H9 (cell line): Measurements from ENCODE around the gene PPM1H. TPM values are rescaled to one million over a fixed set of nuclear protein-coding genes. Genes with fewer than 3 reads are reported as not detected.

Experiments used
- DNase-seq: peaks from one replicate; pipeline ENCODE4 v3.0.0-alpha.2; 2017
- H2AFZ ChIP-seq: one replicate; pipeline ENCODE4 v1.6.1; 2013; ENCODE audit warnings: mild to moderate bottlenecking, low read length, control low read depth, moderate library complexity
- H2AK5ac ChIP-seq: 2 replicates; pipeline ENCODE4 v1.6.1; 2013; ENCODE audit warnings: low read length, control low read depth, mixed read lengths; ENCODE audit not compliant: insufficient read length
- H2BK120ac ChIP-seq: one replicate; pipeline ENCODE4 v1.6.1; 2013; ENCODE audit warnings: low read depth, mild to moderate bottlenecking, low read length, control low read depth, inconsistent platforms; ENCODE audit not compliant: poor library complexity, severe bottlenecking
- H2BK12ac ChIP-seq: 2 replicates; pipeline ENCODE4 v1.6.1; 2013; ENCODE audit warnings: low read length, control low read depth, mixed read lengths, low read depth; ENCODE audit not compliant: insufficient read length
- H2BK15ac ChIP-seq: 2 replicates; pipeline ENCODE4 v1.6.1; 2013; ENCODE audit warnings: low read depth, low read length, control low read depth
- H2BK20ac ChIP-seq: one replicate; pipeline ENCODE4 v1.6.1; 2013; ENCODE audit warnings: low read depth, mild to moderate bottlenecking, low read length, control low read depth, inconsistent platforms; ENCODE audit not compliant: poor library complexity, severe bottlenecking
- H2BK5ac ChIP-seq: 2 replicates; pipeline ENCODE4 v1.6.1; 2013; ENCODE audit warnings: low read length, control low read depth, mixed read lengths; ENCODE audit not compliant: insufficient read length
- H3K14ac ChIP-seq: 2 replicates; pipeline ENCODE4 v1.6.1; 2013; ENCODE audit warnings: low read length, control low read depth; ENCODE audit not compliant: insufficient read depth
- H3K18ac ChIP-seq: 2 replicates; pipeline ENCODE4 v1.6.1; 2013; ENCODE audit warnings: low read depth, mild to moderate bottlenecking, mixed read lengths, low read length, control low read depth; ENCODE audit not compliant: insufficient read length
- H3K23ac ChIP-seq: 2 replicates; pipeline ENCODE4 v1.6.1; 2013; ENCODE audit warnings: low read length, control low read depth, mixed read lengths, low read depth; ENCODE audit not compliant: insufficient read length
- H3K23me2 ChIP-seq: 2 replicates; pipeline ENCODE4 v1.6.1; 2013; ENCODE audit warnings: low read depth, mild to moderate bottlenecking, mixed read lengths, low read length, control low read depth; ENCODE audit not compliant: insufficient read length, poor library complexity, severe bottlenecking
- H3K27ac ChIP-seq: 2 replicates; pipeline ENCODE4 v1.5.1; 2013; ENCODE audit warnings: low read length, control low read depth, mixed read lengths, low read depth; ENCODE audit not compliant: insufficient read length
- H3K27me3 ChIP-seq: 2 replicates; pipeline ENCODE4 v1.6.1; 2013; ENCODE audit warnings: low read length, control low read depth, inconsistent platforms; ENCODE audit not compliant: insufficient read depth
- H3K4ac ChIP-seq: 2 replicates; pipeline ENCODE4 v1.6.1; 2013; ENCODE audit warnings: low read depth, mild to moderate bottlenecking, control low read depth, inconsistent platforms, low read length, moderate library complexity
- H3K4me1 ChIP-seq: 2 replicates; pipeline ENCODE4 v1.6.1; 2013; ENCODE audit warnings: low read length, control low read depth, inconsistent platforms; ENCODE audit not compliant: insufficient read depth
- H3K4me2 ChIP-seq: 2 replicates; pipeline ENCODE4 v1.6.1; 2013; ENCODE audit warnings: low read length, control low read depth, mixed read lengths; ENCODE audit not compliant: insufficient read length, insufficient read depth
- H3K56ac ChIP-seq: 2 replicates; pipeline ENCODE4 v1.6.1; 2013; ENCODE audit warnings: low read depth, mild to moderate bottlenecking, mixed read lengths, low read length, control low read depth; ENCODE audit not compliant: insufficient read length
- H3K79me1 ChIP-seq: 2 replicates; pipeline ENCODE4 v1.6.1; 2013; ENCODE audit warnings: low read depth, mild to moderate bottlenecking, moderate library complexity, low read length, control low read depth, inconsistent platforms; ENCODE audit not compliant: insufficient read depth, poor library complexity, severe bottlenecking
- H3K79me2 ChIP-seq: 2 replicates; pipeline ENCODE4 v1.6.1; 2013; ENCODE audit warnings: low read length, control low read depth, inconsistent platforms; ENCODE audit not compliant: insufficient read depth
- H3K9ac ChIP-seq: 2 replicates; pipeline ENCODE4 v1.6.1; 2013; ENCODE audit warnings: low read length, control low read depth, mixed read lengths; ENCODE audit not compliant: insufficient read length; ENCODE audit errors: extremely low read depth
- H3K9me3 ChIP-seq: one replicate; pipeline ENCODE4 v1.6.1; 2013; ENCODE audit warnings: low read depth, low read length, inconsistent platforms; ENCODE audit not compliant: control insufficient read depth
- H3T11ph ChIP-seq: one replicate; pipeline ENCODE4 v1.6.1; 2013; ENCODE audit warnings: mild to moderate bottlenecking, low read length, control low read depth, inconsistent platforms
- H4K20me1 ChIP-seq: one replicate; pipeline ENCODE4 v1.6.1; 2013; ENCODE audit not compliant: control insufficient read depth, insufficient read length, insufficient read depth
- H4K5ac ChIP-seq: 2 replicates; pipeline ENCODE4 v1.6.1; 2013; ENCODE audit warnings: low read depth, mild to moderate bottlenecking, mixed read lengths, low read length, control low read depth; ENCODE audit not compliant: insufficient read length
- H4K8ac ChIP-seq: replicated peaks from 2 replicates; pipeline ENCODE4 v1.6.1; 2013; ENCODE audit warnings: low read length, control low read depth, mixed read lengths, low read depth; ENCODE audit not compliant: insufficient read length
- H4K91ac ChIP-seq: 2 replicates; pipeline ENCODE4 v1.6.1; 2013; ENCODE audit warnings: low read depth, mild to moderate bottlenecking, moderate library complexity, mixed read lengths, low read length, control low read depth; ENCODE audit not compliant: insufficient read length
- H3K27ac Mint-ChIP-seq, 3 experiments: 2 replicates in 2 of 3; 3 replicates in 1 of 3; pipeline ENCODE4 v1.8.0; 2020 to 2021; ENCODE audit warnings: mixed read lengths in 3 of 3, mild to moderate bottlenecking in 1 of 3, moderate library complexity in 1 of 3
- H3K27me3 Mint-ChIP-seq: 2 replicates; pipeline ENCODE4 v1.8.0; 2021; ENCODE audit warnings: low read depth, mild to moderate bottlenecking, moderate library complexity, mixed read lengths
- H3K36me3 Mint-ChIP-seq, 3 experiments: 2 replicates in 2 of 3; 3 replicates in 1 of 3; pipeline ENCODE4 v1.8.0; 2020 to 2021; ENCODE audit warnings: low read depth in 3 of 3, mixed read lengths in 3 of 3; ENCODE audit not compliant: insufficient read depth in 1 of 3
- H3K4me1 Mint-ChIP-seq, 2 experiments: 2 replicates each; pipeline ENCODE4 v1.8.0; 2020; ENCODE audit warnings: mixed read lengths in 2 of 2
- H3K4me3 Mint-ChIP-seq, 2 experiments: 2 replicates in 1 of 2; 3 replicates in 1 of 2; pipeline ENCODE4 v1.8.0; 2020 to 2021; ENCODE audit warnings: mild to moderate bottlenecking in 2 of 2, mixed read lengths in 2 of 2, moderate library complexity in 1 of 2
- H3K9me3 Mint-ChIP-seq, 2 experiments: 2 replicates in 1 of 2; 3 replicates in 1 of 2; pipeline ENCODE4 v1.8.0; 2020; ENCODE audit warnings: mild to moderate bottlenecking in 2 of 2, mixed read lengths in 2 of 2, moderate library complexity in 1 of 2
- WGBS: extraction: QIAGEN DNeasy Blood & Tissue Kit; methylation state at CpG from one replicate; pipeline ENCODE4 v1.1.7; 2013; ENCODE audit warnings: missing lambda C conversion rate, low lambda C conversion rate, mixed read lengths; ENCODE audit not compliant: insufficient read length; ENCODE audit errors: extremely low coverage; 5-methylcytosine and 5-hydroxymethylcytosine counted together
- total RNA-seq: library from RNA; stranded (reverse); gene quantifications from 2 replicates; pipeline ENCODE4 v1.2.1, GENCODE V29; 2021
- TF ChIP-seq, protein P1 (sequence below): fragments of 200-600 bp; sonication (generic); conservative IDR thresholded peaks from 3 replicates; pipeline ENCODE4 v1.8.0; 2021; ENCODE audit warnings: antibody characterized with exemption, mild to moderate bottlenecking

PPM1H gene
- total RNA-seq, 1 experiment from 2014 or later, result 22.1 TPM

DNA sequence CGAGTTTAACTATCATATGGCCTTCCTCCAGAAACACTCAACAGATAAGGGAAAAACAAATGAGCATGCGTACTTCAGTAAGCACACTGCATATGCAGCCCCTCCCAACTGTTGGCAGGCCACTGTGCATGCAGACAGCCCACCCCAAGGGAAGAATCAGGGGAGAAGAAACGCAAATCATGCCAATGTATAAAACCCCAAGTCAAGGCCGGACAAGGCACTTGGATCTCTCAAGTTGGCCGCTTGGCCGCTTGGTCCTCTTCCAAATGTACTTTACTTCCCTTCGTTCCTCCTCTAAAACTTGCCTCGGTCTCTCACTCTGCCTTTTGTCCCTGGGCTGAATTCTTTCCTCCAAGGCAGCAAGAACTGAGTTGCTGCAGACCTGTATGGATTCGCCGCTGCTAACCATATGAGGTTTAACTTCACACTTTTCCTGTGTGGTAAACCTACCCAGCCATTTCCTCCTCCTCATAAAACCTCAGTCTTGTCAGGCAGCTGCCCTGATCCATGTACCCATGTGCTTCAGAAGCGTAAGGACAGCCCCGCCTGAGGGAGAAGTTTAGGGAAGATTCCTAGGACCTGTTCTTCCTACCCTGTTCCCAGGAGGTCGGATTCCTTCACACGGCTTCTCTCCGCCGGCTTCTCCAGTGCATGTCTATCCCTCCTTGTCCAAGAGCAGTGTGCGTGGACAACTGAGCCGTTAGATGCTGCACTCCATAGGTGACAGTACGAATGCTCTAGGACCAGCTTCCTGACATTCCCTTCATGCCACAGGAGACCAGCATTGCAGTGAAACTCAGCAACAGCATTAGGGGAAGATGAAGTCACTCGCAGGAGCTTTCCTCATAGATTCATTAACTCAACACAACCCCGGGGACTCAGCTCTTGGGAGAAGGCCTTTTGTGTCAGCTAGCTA lies 280.4 kb downstream of the PPM1H start:
- no CpG with 5 or more reads among the region's 21 CpGs for WGBS
- peak overlapping the region; percentile 20 for H3K4me2 ChIP-seq

More for the DNA sequence above, 280.4 kb downstream of the PPM1H start:
- no peak overlapping the region for H3K9ac ChIP-seq
- H3K79me2 ChIP-seq, result no peaks in the 10 kb centered on the region
- peaks cover 37% of the 10 kb centered on the region for H3K4me1 ChIP-seq
- H3K27me3 ChIP-seq, result peaks cover 8% of the 10 kb centered on the region; the same call in 1 of the 2 replicates
- no peak overlapping the region for H3T11ph ChIP-seq
- H3K27ac Mint-ChIP-seq, result peak overlapping the region in 2 of 3 experiments; percentile 93 to 95; a peak in 6 of 7 replicates
- no peak overlapping the region for H4K8ac ChIP-seq
- peak overlapping the region; percentile 33 for H3K18ac ChIP-seq
- TF ChIP-seq, protein P1, sequence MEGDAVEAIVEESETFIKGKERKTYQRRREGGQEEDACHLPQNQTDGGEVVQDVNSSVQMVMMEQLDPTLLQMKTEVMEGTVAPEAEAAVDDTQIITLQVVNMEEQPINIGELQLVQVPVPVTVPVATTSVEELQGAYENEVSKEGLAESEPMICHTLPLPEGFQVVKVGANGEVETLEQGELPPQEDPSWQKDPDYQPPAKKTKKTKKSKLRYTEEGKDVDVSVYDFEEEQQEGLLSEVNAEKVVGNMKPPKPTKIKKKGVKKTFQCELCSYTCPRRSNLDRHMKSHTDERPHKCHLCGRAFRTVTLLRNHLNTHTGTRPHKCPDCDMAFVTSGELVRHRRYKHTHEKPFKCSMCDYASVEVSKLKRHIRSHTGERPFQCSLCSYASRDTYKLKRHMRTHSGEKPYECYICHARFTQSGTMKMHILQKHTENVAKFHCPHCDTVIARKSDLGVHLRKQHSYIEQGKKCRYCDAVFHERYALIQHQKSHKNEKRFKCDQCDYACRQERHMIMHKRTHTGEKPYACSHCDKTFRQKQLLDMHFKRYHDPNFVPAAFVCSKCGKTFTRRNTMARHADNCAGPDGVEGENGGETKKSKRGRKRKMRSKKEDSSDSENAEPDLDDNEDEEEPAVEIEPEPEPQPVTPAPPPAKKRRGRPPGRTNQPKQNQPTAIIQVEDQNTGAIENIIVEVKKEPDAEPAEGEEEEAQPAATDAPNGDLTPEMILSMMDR, result no peak
- no peaks in the 10 kb centered on the region for H3K79me1 ChIP-seq
- no peak overlapping the region for H2BK120ac ChIP-seq
- H4K91ac ChIP-seq, result peak overlapping the region; percentile 67
- peak overlapping the region; percentile 8; the same call in 1 of the 2 replicates for H3K14ac ChIP-seq
- no peak overlapping the region for H3K4ac ChIP-seq
- no peak overlapping the region for H2AFZ ChIP-seq
- peak overlapping the region; percentile 30 to 54 for H3K4me3 Mint-ChIP-seq
- H3K23ac ChIP-seq, result no peak overlapping the region
- H3K56ac ChIP-seq, result no peak overlapping the region
- no peak overlapping the region for H2BK5ac ChIP-seq
- H2BK12ac ChIP-seq, result peak overlapping the region; percentile 25
- peaks cover 78% of the 10 kb centered on the region for H3K27me3 Mint-ChIP-seq
- no peaks in the 10 kb centered on the region for H3K9me3 ChIP-seq
- H3K4me1 Mint-ChIP-seq, result peaks cover 78 to 79% of the 10 kb centered on the region in 2 experiments
- H3K23me2 ChIP-seq, result no peaks in the 10 kb centered on the region
- H3K36me3 Mint-ChIP-seq, result peaks cover 0 to 18% (median 6%) of the 10 kb centered on the region in 3 experiments; a peak in 5 of 7 replicates
- no peak overlapping the region for H4K5ac ChIP-seq
- peaks cover 2 to 3% of the 10 kb centered on the region in 2 experiments; a peak in 2 of 5 replicates for H3K9me3 Mint-ChIP-seq
- H4K20me1 ChIP-seq, result no peaks in the 10 kb centered on the region
- H2BK20ac ChIP-seq, result no peak overlapping the region
- DNase-seq, result peak; percentile 59
- H3K27ac ChIP-seq, result no peak overlapping the region
- no peak overlapping the region for H2BK15ac ChIP-seq
- peak overlapping the region; percentile 27 for H2AK5ac ChIP-seq
